Measurements from ENCODE around the gene ZFP69.

GRCh38 chr1:40479156-40479555, 2.1 kb downstream of the ZFP69 start:
- TF ChIP-seq CTCF (IDR thresholded peaks at IDR 0.05; ENCODE audit: low read depth, low read length), result no peak
- TF ChIP-seq EZH2phosphoT487 (IDR thresholded peaks at IDR 0.05; ENCODE audit: low read depth), result no peak
